ENCODE results near the gene RNF19B. TPM values are rescaled to one million over a fixed set of nuclear protein-coding genes. Genes with fewer than 3 reads are reported as not detected.
"Not testable (repeated sequence)": the region's sequence is repeated elsewhere in the genome, so short reads cannot be mapped to it uniquely, and the experiment has no call there.

The RNF19B gene
- total RNA-seq, 1 donor from 2014 or later: 34.3 TPM

GRCh38 chr1:32977546-32978087, 13.0 kb upstream of the RNF19B start:
- Histone ChIP-seq H3K27me3 (no peaks in the 10 kb centered on the region), H3K9me3 (no peaks in the 10 kb centered on the region), H3K27ac (no peak overlapping the region), H3K36me3 (no peaks in the 10 kb centered on the region), H3K4me1 (peaks cover 31% of the 10 kb centered on the region), H3K4me3 (no peak overlapping the region)
- intact Hi-C loops (cut with DNase I): no loop called here
- TF ChIP-seq CTCF (IDR thresholded peaks at IDR 0.05): no peak
- DNase-seq (no peak), ATAC-seq (no peak)

- ATAC-seq; H3K4me1 ChIP-seq; H3K27ac ChIP-seq; DNase-seq; H3K36me3 ChIP-seq; H3K4me3 ChIP-seq; H3K9me3 ChIP-seq; H3K27me3 ChIP-seq; intact Hi-C loops (cut with DNase I): not testable (repeated sequence)
Measured at GRCh38 chr1:32975055-32975454, 10.4 kb upstream of the RNF19B start.

DNA sequence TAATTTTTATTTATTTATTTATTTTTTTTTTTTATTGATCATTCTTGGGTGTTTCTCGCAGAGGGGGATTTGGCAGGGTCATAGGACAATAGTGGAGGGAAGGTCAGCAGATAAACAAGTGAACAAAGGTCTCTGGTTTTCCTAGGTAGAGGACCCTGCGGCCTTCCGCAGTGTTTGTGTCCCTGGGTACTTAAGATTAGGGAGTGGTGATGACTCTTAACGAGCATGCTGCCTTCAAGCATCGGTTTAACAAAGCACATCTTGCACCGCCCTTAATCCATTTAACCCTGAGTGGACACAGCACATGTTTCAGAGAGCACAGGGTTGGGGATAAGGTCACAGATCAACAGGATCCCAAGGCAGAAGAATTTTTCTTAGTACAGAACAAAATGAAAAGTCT, 8.8 kb upstream of the RNF19B start:
- H3K9me3 ChIP-seq; H3K27me3 ChIP-seq; H3K36me3 ChIP-seq; ATAC-seq; H3K4me1 ChIP-seq; intact Hi-C loops (cut with DNase I); DNase-seq: not testable (repeated sequence)
- Histone ChIP-seq H3K27ac (peak overlapping the region; percentile 72), H3K4me3 (peak overlapping the region; percentile 60)

- no peak for TF ChIP-seq CTCF (IDR thresholded peaks at IDR 0.05)
- Histone ChIP-seq H3K36me3 (no peaks in the 10 kb centered on the region), H3K4me3 (peak overlapping the region; percentile 60), H3K27me3 (no peaks in the 10 kb centered on the region), H3K4me1 (peaks cover 7% of the 10 kb centered on the region), H3K9me3 (no peaks in the 10 kb centered on the region), H3K27ac (peak overlapping the region; percentile 72)
- peak; percentile 94 for ATAC-seq
- intact Hi-C loops (cut with DNase I): no loop called here
- peak; percentile 90 for DNase-seq
Measured at GRCh38 chr1:32972814-32973428, 8.3 kb upstream of the RNF19B start.

DNA sequence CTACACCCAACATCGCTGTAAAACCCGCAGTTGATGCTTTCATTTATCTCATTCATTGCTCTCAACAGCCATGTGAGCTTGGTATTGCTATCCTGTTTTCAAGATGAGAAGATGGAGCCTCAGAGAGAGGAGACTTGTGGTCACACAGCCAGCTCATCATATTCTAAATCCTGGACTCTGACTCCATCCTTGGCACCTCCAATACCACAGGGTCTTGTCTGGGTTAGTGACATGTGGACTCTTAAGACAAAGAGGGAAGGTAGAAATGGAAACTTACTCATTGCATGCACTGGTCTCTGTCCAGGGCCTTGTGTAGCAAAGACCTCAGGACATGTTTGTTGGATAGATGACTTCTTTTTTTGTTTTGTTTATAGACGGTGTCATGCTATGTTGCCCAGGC, 7.0 kb upstream of the RNF19B start:
- Histone ChIP-seq H3K9me3 (no peaks in the 10 kb centered on the region), H3K4me1 (peaks cover 7% of the 10 kb centered on the region), H3K27me3 (no peaks in the 10 kb centered on the region), H3K4me3 (no peak overlapping the region), H3K36me3 (no peaks in the 10 kb centered on the region), H3K27ac (no peak overlapping the region)
- ATAC-seq (no peak), DNase-seq (no peak)
- no peak for TF ChIP-seq CTCF (IDR thresholded peaks at IDR 0.05)
- intact Hi-C loops (cut with DNase I): no loop called here

DNA sequence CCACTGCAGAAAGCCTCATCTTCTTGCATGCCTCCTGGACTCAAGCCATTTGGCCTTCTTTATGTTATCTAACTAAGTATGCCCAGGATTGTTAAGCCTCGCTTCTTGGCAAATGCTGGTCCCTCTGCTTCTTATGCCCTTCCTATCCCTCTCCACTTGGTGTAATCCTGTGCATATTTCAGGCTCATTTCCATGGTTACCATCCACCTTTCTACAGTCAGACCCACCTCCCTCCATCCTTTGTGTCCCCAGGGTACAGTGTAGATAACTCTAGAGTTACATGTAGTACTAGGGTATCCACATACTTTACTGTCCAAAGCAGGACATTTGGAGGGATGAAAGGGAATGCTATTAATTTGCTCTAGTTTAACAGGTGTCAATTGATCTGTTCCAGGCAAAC, 6.5 kb upstream of the RNF19B start:
- ATAC-seq: no peak
- no peak for DNase-seq
- no peak for TF ChIP-seq CTCF (IDR thresholded peaks at IDR 0.05)
- Histone ChIP-seq H3K9me3 (no peaks in the 10 kb centered on the region), H3K4me1 (peaks cover 7% of the 10 kb centered on the region), H3K27ac (no peak overlapping the region), H3K27me3 (no peaks in the 10 kb centered on the region), H3K36me3 (no peaks in the 10 kb centered on the region), H3K4me3 (no peak overlapping the region)
- intact Hi-C loops (cut with DNase I): no loop called here

DNA sequence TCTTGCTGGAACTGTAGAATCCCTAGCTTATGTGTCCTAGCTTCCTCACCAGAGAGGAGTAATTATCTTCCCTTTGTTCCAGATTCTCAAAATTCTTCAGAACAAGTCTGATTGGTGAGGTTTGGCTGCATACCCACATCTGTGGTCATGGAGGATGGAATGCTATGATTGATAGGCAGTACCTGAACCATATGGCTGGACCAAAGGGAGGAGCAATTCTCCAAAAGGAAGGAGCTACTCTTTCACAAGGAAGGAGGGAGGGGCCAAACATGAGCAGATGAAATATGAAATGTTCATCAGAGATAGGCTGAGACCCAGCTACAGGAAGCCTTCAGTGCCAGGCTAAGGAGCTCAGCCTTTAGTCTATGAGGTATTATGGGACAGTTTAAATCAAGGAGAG, 5.0 kb upstream of the RNF19B start:
- Histone ChIP-seq H3K36me3 (no peaks in the 10 kb centered on the region), H3K4me1 (peaks cover 7% of the 10 kb centered on the region), H3K9me3 (no peaks in the 10 kb centered on the region), H3K27me3 (no peaks in the 10 kb centered on the region), H3K27ac (no peak overlapping the region), H3K4me3 (no peak overlapping the region)
- TF ChIP-seq CTCF (IDR thresholded peaks at IDR 0.05): no peak
- DNase-seq (no peak), ATAC-seq (no peak)
- intact Hi-C loops (cut with DNase I): no loop called here

Measured in upper lobe of right lung (tissue), 1 donor.